Activated CD4-positive, alpha-beta memory T cell treated with anti-CD3 and anti-CD28 coated beads, Interleukin-2, amount 10 ng/mL, durations not matched to agents 7 days and 5 days (primary cell): ENCODE results near the gene STX8. TPM values are rescaled to one million over a fixed set of nuclear protein-coding genes. Genes with fewer than 3 reads are reported as not detected.

Experiments
- CTCF ChIA-PET: fragments of 350-600 bp; sonication (Branson Sonifier 250); formaldehyde crosslinking; loops from one replicate; lab custom pipeline; 2021; ENCODE audit warnings: antibody characterized with exemption, inconsistent platforms; lab: Charles Lee
- POLR2A ChIA-PET: fragments of 350-600 bp; sonication (Branson Sonifier 250); formaldehyde crosslinking; loops from one replicate; lab custom pipeline; 2021; ENCODE audit warnings: antibody characterized with exemption; lab: Charles Lee
- DNase-seq: peaks from one replicate; pipeline ENCODE4 v3.0.0-alpha.2; 2020
- H3K27ac Mint-ChIP-seq: one replicate; pipeline ENCODE4 v1.8.0; 2021; ENCODE audit warnings: mild to moderate bottlenecking, mixed read lengths
- H3K27me3 Mint-ChIP-seq: one replicate; pipeline ENCODE4 v1.8.0; 2021; ENCODE audit warnings: mixed read lengths
- H3K36me3 Mint-ChIP-seq: one replicate; pipeline ENCODE4 v1.8.0; 2021; ENCODE audit warnings: low read depth, mixed read lengths
- H3K4me1 Mint-ChIP-seq: one replicate; pipeline ENCODE4 v1.8.0; 2021; ENCODE audit warnings: mixed read lengths
- H3K4me3 Mint-ChIP-seq: one replicate; pipeline ENCODE4 v1.8.0; 2021; ENCODE audit warnings: mild to moderate bottlenecking, mixed read lengths
- H3K9me3 Mint-ChIP-seq: one replicate; pipeline ENCODE4 v1.8.0; 2021; ENCODE audit warnings: mixed read lengths
- total RNA-seq, 2 experiments: library from RNA; stranded (reverse); gene quantifications; one replicate each; pipeline ENCODE4 v1.2.3, GENCODE V29; 2021

STX8 gene
- total RNA-seq, 2 experiments from 2014 or later = 76.6 to 76.7 TPM

DNA sequence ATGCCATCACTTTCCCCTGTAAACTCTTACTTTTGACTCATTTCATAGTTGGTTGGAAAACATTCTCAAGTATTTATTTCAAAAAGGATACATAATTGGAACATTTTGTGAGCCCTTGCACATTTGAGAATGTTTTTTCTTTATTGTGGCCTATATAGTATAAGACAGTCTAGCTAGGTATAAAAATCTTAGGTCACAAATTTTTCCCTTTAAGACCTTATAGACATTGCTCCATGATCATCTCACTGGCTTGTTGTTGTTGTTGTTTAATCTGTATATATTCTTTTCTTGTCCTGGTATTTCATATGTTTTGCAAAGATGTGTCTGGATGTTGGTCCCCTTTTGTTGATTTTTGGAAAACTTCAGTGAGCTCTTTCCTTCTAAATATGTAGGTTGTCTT is 360.2 kb downstream of the STX8 start:
- Mint-ChIP-seq H3K27me3 (no peaks in the 10 kb centered on the region), H3K9me3 (peaks cover 21% of the 10 kb centered on the region), H3K4me1 (no peaks in the 10 kb centered on the region), H3K27ac (no peak overlapping the region), H3K4me3 (no peak overlapping the region), H3K36me3 (peaks cover 5% of the 10 kb centered on the region)
- CTCF ChIA-PET = interaction anchor here (1.0 kb wide), 1 partner anchor 71 kb away, joined by 3 read pairs; no protein-coding TSS in a partner anchor
- POLR2A ChIA-PET = no interaction called here
- no peak for DNase-seq

- Mint-ChIP-seq H3K4me1 (no peaks in the 10 kb centered on the region), H3K36me3 (peaks cover 5% of the 10 kb centered on the region), H3K27ac (no peak overlapping the region), H3K9me3 (peaks cover 21% of the 10 kb centered on the region), H3K27me3 (no peaks in the 10 kb centered on the region), H3K4me3 (no peak overlapping the region)
- POLR2A ChIA-PET = no interaction called here
- CTCF ChIA-PET = no interaction called here
- DNase-seq = no peak
These were observed 362.3 kb downstream of the STX8 start for GRCh38 chr17:9213303-9213640.

GRCh38 chr17:9212376-9213302 is 363.0 kb downstream of the STX8 start:
- no peak overlapping the region for H3K4me3 Mint-ChIP-seq
- no peak overlapping the region for H3K27ac Mint-ChIP-seq
- ChIA-PET POLR2A (no interaction called here), CTCF (no interaction called here)
- DNase-seq = no peak
- H3K4me1 Mint-ChIP-seq = no peaks in the 10 kb centered on the region
- no peaks in the 10 kb centered on the region for H3K27me3 Mint-ChIP-seq
- peaks cover 21% of the 10 kb centered on the region for H3K9me3 Mint-ChIP-seq
- peaks cover 5% of the 10 kb centered on the region for H3K36me3 Mint-ChIP-seq

- Mint-ChIP-seq H3K4me3 (no peak overlapping the region), H3K27me3 (no peaks in the 10 kb centered on the region), H3K27ac (no peak overlapping the region), H3K4me1 (no peaks in the 10 kb centered on the region), H3K9me3 (peaks cover 12% of the 10 kb centered on the region), H3K36me3 (peaks cover 5% of the 10 kb centered on the region)
- ChIA-PET CTCF (no interaction called here), POLR2A (no interaction called here)
- DNase-seq = no peak
These were observed 364.4 kb downstream of the STX8 start for GRCh38 chr17:9211133-9211765.

DNA sequence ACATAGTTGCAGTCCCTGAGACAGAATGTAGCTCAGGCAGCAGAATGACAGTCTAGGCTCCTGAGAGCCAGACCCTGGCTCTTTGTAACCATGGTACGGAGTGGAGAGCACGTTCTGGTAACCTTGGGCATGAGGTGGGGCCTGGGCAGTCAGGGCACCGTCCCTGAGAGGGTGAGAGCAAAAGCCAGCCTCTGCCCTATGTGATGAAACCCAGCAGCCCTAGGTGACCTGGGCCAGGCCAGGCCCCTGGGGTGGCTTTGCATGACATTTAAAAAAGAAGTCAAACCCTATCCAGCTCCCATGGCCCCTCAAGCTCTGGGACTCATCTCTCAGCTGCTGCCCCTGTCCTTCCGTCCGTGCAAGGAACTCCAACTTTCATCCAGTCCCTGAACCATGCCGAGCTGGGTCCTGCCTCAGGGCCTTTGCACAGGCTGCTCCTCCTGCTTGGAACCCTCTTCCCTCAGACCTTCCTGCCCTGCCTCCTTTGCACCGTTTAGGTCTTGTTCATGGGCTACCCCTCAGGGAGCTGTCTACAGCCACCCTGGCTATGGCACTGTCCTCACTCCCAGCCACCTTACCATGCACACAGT is 365.7 kb downstream of the STX8 start:
- H3K9me3 Mint-ChIP-seq = no peaks in the 10 kb centered on the region

GRCh38 chr17:9209347-9209746 is 366.3 kb downstream of the STX8 start:
- ChIA-PET POLR2A (no interaction called here), CTCF (no interaction called here)
- Mint-ChIP-seq H3K4me3 (no peak overlapping the region), H3K9me3 (no peaks in the 10 kb centered on the region), H3K27ac (no peak overlapping the region), H3K36me3 (no peaks in the 10 kb centered on the region), H3K4me1 (no peaks in the 10 kb centered on the region), H3K27me3 (no peaks in the 10 kb centered on the region)
- no peak for DNase-seq

More for the DNA sequence above, 365.7 kb downstream of the STX8 start:
- H3K4me1 Mint-ChIP-seq = no peaks in the 10 kb centered on the region
- POLR2A ChIA-PET = no interaction called here
- no peaks in the 10 kb centered on the region for H3K27me3 Mint-ChIP-seq
- CTCF ChIA-PET = no interaction called here
- H3K27ac Mint-ChIP-seq = no peak overlapping the region
- H3K36me3 Mint-ChIP-seq = no peaks in the 10 kb centered on the region
- no peak overlapping the region for H3K4me3 Mint-ChIP-seq
- DNase-seq = no peak

- Mint-ChIP-seq H3K36me3 (no peaks in the 10 kb centered on the region), H3K4me3 (no peak overlapping the region), H3K27me3 (no peaks in the 10 kb centered on the region), H3K9me3 (no peaks in the 10 kb centered on the region), H3K4me1 (no peaks in the 10 kb centered on the region), H3K27ac (no peak overlapping the region)
- ChIA-PET CTCF (no interaction called here), POLR2A (no interaction called here)
- DNase-seq = no peak
These were observed 367.1 kb downstream of the STX8 start for GRCh38 chr17:9208381-9209105.

DNA sequence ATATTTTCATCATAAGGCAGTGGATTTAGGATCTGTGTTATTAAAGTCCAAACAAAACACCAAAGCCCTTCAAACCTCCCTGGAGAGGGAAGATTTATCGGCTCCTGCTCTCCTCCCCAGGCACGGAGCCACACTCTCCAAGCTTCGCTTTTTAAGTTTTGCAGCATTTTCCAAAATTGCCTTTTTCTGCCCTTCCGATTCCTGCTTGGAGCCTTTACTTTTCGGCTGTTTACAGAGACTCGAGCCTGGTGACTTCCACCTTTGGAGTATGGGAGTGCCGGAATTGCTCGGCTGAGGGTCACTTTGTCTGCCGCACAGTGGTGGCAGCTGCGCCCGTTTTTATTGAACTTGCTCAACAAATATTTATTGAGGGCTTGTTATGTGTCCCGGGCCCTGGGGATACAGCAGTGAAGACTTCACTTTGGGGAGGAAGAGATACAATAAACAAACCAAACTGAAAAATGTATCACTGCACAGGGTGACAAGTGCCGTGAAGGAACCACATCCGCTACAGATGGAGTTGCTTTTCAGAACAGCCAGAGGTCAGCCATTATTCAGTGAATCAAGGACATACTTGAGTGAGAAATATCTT is 368.8 kb downstream of the STX8 start:
- H3K36me3 Mint-ChIP-seq = no peaks in the 10 kb centered on the region
- POLR2A ChIA-PET = no interaction called here
- CTCF ChIA-PET = no interaction called here
- H3K27ac Mint-ChIP-seq = no peak overlapping the region
- no peak for DNase-seq
- H3K9me3 Mint-ChIP-seq = no peaks in the 10 kb centered on the region
- H3K4me1 Mint-ChIP-seq = peaks cover 2% of the 10 kb centered on the region
- H3K4me3 Mint-ChIP-seq = no peak overlapping the region
- H3K27me3 Mint-ChIP-seq = no peaks in the 10 kb centered on the region

DNA sequence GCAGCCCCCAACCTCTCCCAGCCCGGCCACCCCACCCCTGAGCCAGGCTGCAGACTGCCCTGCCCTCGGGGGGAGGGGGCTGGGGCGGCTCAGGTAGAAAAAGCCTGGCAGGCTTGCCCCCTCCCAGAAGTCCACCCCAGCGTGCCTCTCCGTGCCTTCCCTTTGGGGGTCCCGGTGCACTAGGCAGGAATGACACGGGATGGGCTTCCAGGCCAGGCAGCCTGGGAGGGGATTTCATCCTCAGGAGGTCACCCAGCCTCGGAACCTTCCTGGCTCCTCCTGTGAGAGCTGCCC is 369.3 kb downstream of the STX8 start:
- H3K27ac Mint-ChIP-seq = no peak overlapping the region
- no peak overlapping the region for H3K4me3 Mint-ChIP-seq
- POLR2A ChIA-PET = no interaction called here
- no peaks in the 10 kb centered on the region for H3K27me3 Mint-ChIP-seq
- H3K36me3 Mint-ChIP-seq = no peaks in the 10 kb centered on the region
- H3K4me1 Mint-ChIP-seq = peaks cover 2% of the 10 kb centered on the region
- no peaks in the 10 kb centered on the region for H3K9me3 Mint-ChIP-seq
- CTCF ChIA-PET = no interaction called here
- DNase-seq = no peak

GRCh38 chr17:9205520-9206409 is 369.9 kb downstream of the STX8 start:
- POLR2A ChIA-PET = no interaction called here
- H3K27ac Mint-ChIP-seq = no peak overlapping the region
- peaks cover 2% of the 10 kb centered on the region for H3K4me1 Mint-ChIP-seq
- H3K27me3 Mint-ChIP-seq = no peaks in the 10 kb centered on the region
- DNase-seq = no peak
- no peaks in the 10 kb centered on the region for H3K36me3 Mint-ChIP-seq
- H3K9me3 Mint-ChIP-seq = no peaks in the 10 kb centered on the region
- H3K4me3 Mint-ChIP-seq = no peak overlapping the region
- CTCF ChIA-PET = no interaction called here

GRCh38 chr17:9204637-9205329 is 370.8 kb downstream of the STX8 start:
- Mint-ChIP-seq H3K4me1 (peaks cover 2% of the 10 kb centered on the region), H3K27ac (no peak overlapping the region), H3K4me3 (no peak overlapping the region), H3K36me3 (no peaks in the 10 kb centered on the region), H3K9me3 (no peaks in the 10 kb centered on the region), H3K27me3 (no peaks in the 10 kb centered on the region)
- ChIA-PET CTCF (no interaction called here), POLR2A (no interaction called here)
- no peak for DNase-seq
